ENCODE measurements around the gene DCDC1.

- TF ChIP-seq E2F1 (CRISPR knock-in tag; IDR thresholded peaks at IDR 0.05) (no peak), NR2C2 (CRISPR knock-in tag; IDR thresholded peaks at IDR 0.05) (no peak), USF1 (CRISPR knock-in tag; IDR thresholded peaks at IDR 0.05) (no peak), FOXP1 (CRISPR knock-in tag; IDR thresholded peaks at IDR 0.05; ENCODE audit: borderline replicate concordance) (no peak), ARID4B (CRISPR knock-in tag; IDR thresholded peaks at IDR 0.05; ENCODE audit: borderline replicate concordance) (no peak), IRF1 (CRISPR knock-in tag; IDR thresholded peaks at IDR 0.05) (no peak), SOX15 (CRISPR knock-in tag; IDR thresholded peaks at IDR 0.05) (no peak), ETV6 (CRISPR knock-in tag; IDR thresholded peaks at IDR 0.05) (no peak), ZNF263 (CRISPR knock-in tag; IDR thresholded peaks at IDR 0.05; ENCODE audit: low read depth) (no peak), ATF1 (CRISPR knock-in tag; IDR thresholded peaks at IDR 0.05) (no peak), PRDM15 (CRISPR knock-in tag; IDR thresholded peaks at IDR 0.05) (no peak)
- TF ChIP-seq, protein P1, sequence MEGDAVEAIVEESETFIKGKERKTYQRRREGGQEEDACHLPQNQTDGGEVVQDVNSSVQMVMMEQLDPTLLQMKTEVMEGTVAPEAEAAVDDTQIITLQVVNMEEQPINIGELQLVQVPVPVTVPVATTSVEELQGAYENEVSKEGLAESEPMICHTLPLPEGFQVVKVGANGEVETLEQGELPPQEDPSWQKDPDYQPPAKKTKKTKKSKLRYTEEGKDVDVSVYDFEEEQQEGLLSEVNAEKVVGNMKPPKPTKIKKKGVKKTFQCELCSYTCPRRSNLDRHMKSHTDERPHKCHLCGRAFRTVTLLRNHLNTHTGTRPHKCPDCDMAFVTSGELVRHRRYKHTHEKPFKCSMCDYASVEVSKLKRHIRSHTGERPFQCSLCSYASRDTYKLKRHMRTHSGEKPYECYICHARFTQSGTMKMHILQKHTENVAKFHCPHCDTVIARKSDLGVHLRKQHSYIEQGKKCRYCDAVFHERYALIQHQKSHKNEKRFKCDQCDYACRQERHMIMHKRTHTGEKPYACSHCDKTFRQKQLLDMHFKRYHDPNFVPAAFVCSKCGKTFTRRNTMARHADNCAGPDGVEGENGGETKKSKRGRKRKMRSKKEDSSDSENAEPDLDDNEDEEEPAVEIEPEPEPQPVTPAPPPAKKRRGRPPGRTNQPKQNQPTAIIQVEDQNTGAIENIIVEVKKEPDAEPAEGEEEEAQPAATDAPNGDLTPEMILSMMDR (IDR thresholded peaks at IDR 0.05), result no peak
- TF ChIP-seq, protein P2, sequence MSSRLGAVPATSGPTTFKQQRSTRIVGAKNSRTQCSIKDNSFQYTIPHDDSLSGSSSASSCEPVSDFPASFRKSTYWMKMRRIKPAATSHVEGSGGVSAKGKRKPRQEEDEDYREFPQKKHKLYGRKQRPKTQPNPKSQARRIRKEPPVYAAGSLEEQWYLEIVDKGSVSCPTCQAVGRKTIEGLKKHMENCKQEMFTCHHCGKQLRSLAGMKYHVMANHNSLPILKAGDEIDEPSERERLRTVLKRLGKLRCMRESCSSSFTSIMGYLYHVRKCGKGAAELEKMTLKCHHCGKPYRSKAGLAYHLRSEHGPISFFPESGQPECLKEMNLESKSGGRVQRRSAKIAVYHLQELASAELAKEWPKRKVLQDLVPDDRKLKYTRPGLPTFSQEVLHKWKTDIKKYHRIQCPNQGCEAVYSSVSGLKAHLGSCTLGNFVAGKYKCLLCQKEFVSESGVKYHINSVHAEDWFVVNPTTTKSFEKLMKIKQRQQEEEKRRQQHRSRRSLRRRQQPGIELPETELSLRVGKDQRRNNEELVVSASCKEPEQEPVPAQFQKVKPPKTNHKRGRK (CRISPR knock-in tag; IDR thresholded peaks at IDR 0.05; ENCODE audit: borderline replicate concordance), result no peak
- TF ChIP-seq, protein P3, sequence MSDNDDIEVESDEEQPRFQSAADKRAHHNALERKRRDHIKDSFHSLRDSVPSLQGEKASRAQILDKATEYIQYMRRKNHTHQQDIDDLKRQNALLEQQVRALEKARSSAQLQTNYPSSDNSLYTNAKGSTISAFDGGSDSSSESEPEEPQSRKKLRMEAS (CRISPR knock-in tag; IDR thresholded peaks at IDR 0.05), result no peak
Measured at GRCh38 chr11:30821438-30821965, 548.0 kb downstream of the DCDC1 start.

All from WTC11 (cell line).